Liver (tissue), 9 donors: Measurements from ENCODE around the gene BSPRY. TPM values are rescaled to one million over a fixed set of nuclear protein-coding genes. Genes with fewer than 3 reads are reported as not detected.

Source experiments
- DNase-seq: peaks from one replicate; pipeline ENCODE4 v3.0.0-alpha.2; 2017; ENCODE audit warnings: low spot score
- H3K27ac ChIP-seq, 2 donors: one replicate each; pipeline ENCODE4 v1.7.0; 2013; ENCODE audit warnings: inconsistent platforms in 2 of 2, low read length in 2 of 2, control low read depth in 1 of 2, low read depth in 1 of 2, mild to moderate bottlenecking in 1 of 2
- H3K27me3 ChIP-seq, 4 donors: one replicate each; pipeline versions ENCODE4 v1.6.1 to v1.7.0; 2013; ENCODE audit warnings: low read length in 3 of 4, inconsistent platforms in 1 of 4, mild to moderate bottlenecking in 1 of 4, moderate library complexity in 1 of 4; ENCODE audit not compliant: control insufficient read depth in 4 of 4, insufficient read depth in 4 of 4
- H3K36me3 ChIP-seq, 4 donors: one replicate each; pipeline versions ENCODE4 v1.6.1 to v1.7.0; 2013; ENCODE audit warnings: low read length in 3 of 4, mild to moderate bottlenecking in 3 of 4, low read depth in 1 of 4, moderate library complexity in 1 of 4; ENCODE audit not compliant: control insufficient read depth in 4 of 4, insufficient read depth in 3 of 4
- H3K4me1 ChIP-seq, 4 donors: one replicate each; pipeline versions ENCODE4 v1.6.1 to v1.7.0; 2013; ENCODE audit warnings: low read length in 3 of 4, mild to moderate bottlenecking in 3 of 4, moderate library complexity in 1 of 4; ENCODE audit not compliant: control insufficient read depth in 4 of 4, insufficient read depth in 4 of 4
- H3K4me3 ChIP-seq, 3 donors: one replicate each; pipeline versions ENCODE4 v1.6.1 to v1.7.0; 2013; ENCODE audit warnings: low read length in 3 of 3, control low read depth in 1 of 3, low read depth in 1 of 3, mild to moderate bottlenecking in 1 of 3
- H3K9ac ChIP-seq, 2 donors: one replicate each; pipeline ENCODE4 v1.7.0; 2013; ENCODE audit warnings: low read length in 2 of 2, mild to moderate bottlenecking in 2 of 2, moderate library complexity in 2 of 2, control low read depth in 1 of 2, low read depth in 1 of 2
- H3K9me3 ChIP-seq, 4 donors: one replicate each; pipeline versions ENCODE4 v1.6.1 to v1.7.0; 2013; ENCODE audit warnings: low read length in 3 of 4; ENCODE audit not compliant: control insufficient read depth in 4 of 4
- ATF3 ChIP-seq: IDR thresholded peaks from 2 replicates; pipeline ENCODE4 v1.6.1; 2016; ENCODE audit warnings: antibody characterized with exemption
- EGR1 ChIP-seq, 2 donors: IDR thresholded peaks; 2 replicates each; pipeline ENCODE4 v1.6.1; 2016 to 2018; ENCODE audit warnings: antibody characterized with exemption in 2 of 2, low read depth in 2 of 2
- FOXA1 ChIP-seq: IDR thresholded peaks from 2 replicates; pipeline ENCODE4 v1.6.1; 2016; ENCODE audit warnings: antibody characterized with exemption
- FOXA2 ChIP-seq: IDR thresholded peaks from 2 replicates; pipeline ENCODE4 v1.6.1; 2016; ENCODE audit warnings: antibody characterized with exemption
- GABPA ChIP-seq, 2 donors: IDR thresholded peaks in 1 of 2; conservative IDR thresholded peaks in 1 of 2; 2 replicates each; pipeline ENCODE4 v1.6.1; 2016; ENCODE audit warnings: antibody characterized with exemption in 2 of 2, mild to moderate bottlenecking in 1 of 2, moderate library complexity in 1 of 2
- HNF4A ChIP-seq, 2 donors: conservative IDR thresholded peaks; 2 replicates each; pipeline ENCODE4 v1.6.1; 2016; ENCODE audit warnings: antibody characterized with exemption in 2 of 2, mild to moderate bottlenecking in 2 of 2
- HNF4G ChIP-seq: IDR thresholded peaks from 2 replicates; pipeline ENCODE4 v1.6.1; 2016; ENCODE audit warnings: antibody characterized with exemption
- JUND ChIP-seq, 2 donors: IDR thresholded peaks; 2 replicates each; pipeline ENCODE4 v1.6.1; 2016; ENCODE audit warnings: antibody characterized with exemption in 2 of 2
- NR2F2 ChIP-seq: IDR thresholded peaks from 2 replicates; pipeline ENCODE4 v1.6.1; 2016; ENCODE audit warnings: antibody characterized with exemption
- RAD21 ChIP-seq, 2 donors: IDR thresholded peaks; 2 replicates each; pipeline ENCODE4 v1.6.1; 2016; ENCODE audit warnings: antibody characterized with exemption in 2 of 2, mild to moderate bottlenecking in 2 of 2
- RXRA ChIP-seq, 2 donors: IDR thresholded peaks; 2 replicates each; pipeline ENCODE4 v1.6.1; 2017 to 2018; ENCODE audit warnings: antibody characterized with exemption in 2 of 2, mild to moderate bottlenecking in 1 of 2
- SP1 ChIP-seq: IDR thresholded peaks from 2 replicates; pipeline ENCODE4 v1.6.1; 2018; ENCODE audit warnings: antibody characterized with exemption, mild to moderate bottlenecking
- TAF1 ChIP-seq: conservative IDR thresholded peaks from 2 replicates; pipeline ENCODE4 v1.6.1; 2016; ENCODE audit warnings: antibody characterized with exemption, mild to moderate bottlenecking
- YY1 ChIP-seq: IDR thresholded peaks from 2 replicates; pipeline ENCODE4 v1.6.1; 2016; ENCODE audit warnings: antibody characterized with exemption, mild to moderate bottlenecking
- WGBS: extraction: QIAGEN DNeasy Blood & Tissue Kit; methylation state at CpG from one replicate; pipeline ENCODE4 v1.1.7; 2013; 5-methylcytosine and 5-hydroxymethylcytosine counted together
- polyA plus RNA-seq, 2 donors: library from polyadenylated mRNA; stranded (reverse) in 1 of 2; unstranded in 1 of 2; fragments of 200-250 nt in 1 of 2; fragments of >200 nt in 1 of 2; fragmentation: Nextera tagmentation in 1 of 2; extraction: Ambion mirVana in 1 of 2; gene quantifications; one replicate each; pipeline versions ENCODE4 v1.2.1 to v1.2.3, GENCODE V29; 2013 to 2015
- total RNA-seq, 2 donors: library from RNA; depleted of rRNA; stranded (reverse); fragments of >200 nt; gene quantifications; one replicate each; pipeline ENCODE4 v1.2.3, GENCODE V29; 2014
- TF ChIP-seq, protein P1 (sequence below): IDR thresholded peaks from 2 replicates; pipeline ENCODE4 v1.6.1; 2016; ENCODE audit warnings: antibody characterized with exemption, mild to moderate bottlenecking
- TF ChIP-seq, protein P2 (sequence below): IDR thresholded peaks from 2 replicates; pipeline ENCODE4 v1.6.1; 2016; ENCODE audit warnings: antibody characterized with exemption
- TF ChIP-seq, protein P3 (sequence below): IDR thresholded peaks from 2 replicates; pipeline ENCODE4 v1.6.1; 2016; ENCODE audit warnings: antibody characterized with exemption
- TF ChIP-seq, protein P4 (sequence below): fragments of 150-350 bp; IDR thresholded peaks from 2 replicates; pipeline ENCODE4 v1.5.1; 2017; ENCODE audit warnings: improper control_type of control experiment, low read depth, low read length; ENCODE audit not compliant: missing input control
- donor health status: healthy.
- donor health status: healthy.
- donor health status: healthy.
- donor health status: healthy.
- donor health status: healthy.

BSPRY gene
- total and polyA plus RNA-seq, 4 donors = 0.31 to 2.3 (median 0.65) TPM

DNA sequence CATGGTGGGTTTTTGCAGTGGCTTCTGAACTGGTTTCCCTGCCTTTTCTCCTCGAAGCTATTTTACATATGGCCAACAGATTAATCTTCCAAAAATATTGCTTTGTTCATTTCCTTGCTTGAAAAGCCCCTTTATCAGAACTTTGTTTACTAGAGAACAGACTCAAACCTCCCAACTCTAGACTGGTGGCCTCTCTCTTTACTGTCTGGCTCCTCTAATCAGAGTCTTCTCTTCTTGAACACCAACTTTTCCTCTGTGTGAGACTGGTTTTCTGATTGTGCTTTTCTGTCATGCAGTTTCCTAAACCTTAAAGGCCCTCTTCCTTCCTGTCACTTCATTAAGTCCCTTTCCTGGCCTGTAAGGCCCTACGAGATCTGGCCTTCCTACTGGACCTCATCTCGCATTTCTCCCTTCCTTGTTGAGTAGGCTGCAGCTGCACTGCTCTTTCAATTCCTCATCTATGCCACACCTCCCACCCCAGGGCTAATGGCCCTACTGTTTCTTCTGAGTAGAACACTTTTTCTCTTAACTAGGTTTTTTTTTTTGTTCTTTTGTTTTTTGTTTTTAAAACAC is 66.9 kb downstream of the BSPRY start:
- Histone ChIP-seq H3K9me3 (no peaks in the 10 kb centered on the region), H3K27me3 (no peaks in the 10 kb centered on the region), H3K4me3 (no peak overlapping the region), H3K4me1 (peaks cover 0 to 8% (median 4%) of the 10 kb centered on the region in 4 donors), H3K9ac (no peak overlapping the region), H3K36me3 (no peaks in the 10 kb centered on the region), H3K27ac (no peak overlapping the region)
- no peak for DNase-seq
- no peak for TF ChIP-seq HNF4G
- TF ChIP-seq TAF1 = no peak
- no peak for TF ChIP-seq RXRA (IDR thresholded peaks at IDR 0.05)
- TF ChIP-seq ATF3 = no peak
- no peak for TF ChIP-seq YY1
- TF ChIP-seq, protein P1, sequence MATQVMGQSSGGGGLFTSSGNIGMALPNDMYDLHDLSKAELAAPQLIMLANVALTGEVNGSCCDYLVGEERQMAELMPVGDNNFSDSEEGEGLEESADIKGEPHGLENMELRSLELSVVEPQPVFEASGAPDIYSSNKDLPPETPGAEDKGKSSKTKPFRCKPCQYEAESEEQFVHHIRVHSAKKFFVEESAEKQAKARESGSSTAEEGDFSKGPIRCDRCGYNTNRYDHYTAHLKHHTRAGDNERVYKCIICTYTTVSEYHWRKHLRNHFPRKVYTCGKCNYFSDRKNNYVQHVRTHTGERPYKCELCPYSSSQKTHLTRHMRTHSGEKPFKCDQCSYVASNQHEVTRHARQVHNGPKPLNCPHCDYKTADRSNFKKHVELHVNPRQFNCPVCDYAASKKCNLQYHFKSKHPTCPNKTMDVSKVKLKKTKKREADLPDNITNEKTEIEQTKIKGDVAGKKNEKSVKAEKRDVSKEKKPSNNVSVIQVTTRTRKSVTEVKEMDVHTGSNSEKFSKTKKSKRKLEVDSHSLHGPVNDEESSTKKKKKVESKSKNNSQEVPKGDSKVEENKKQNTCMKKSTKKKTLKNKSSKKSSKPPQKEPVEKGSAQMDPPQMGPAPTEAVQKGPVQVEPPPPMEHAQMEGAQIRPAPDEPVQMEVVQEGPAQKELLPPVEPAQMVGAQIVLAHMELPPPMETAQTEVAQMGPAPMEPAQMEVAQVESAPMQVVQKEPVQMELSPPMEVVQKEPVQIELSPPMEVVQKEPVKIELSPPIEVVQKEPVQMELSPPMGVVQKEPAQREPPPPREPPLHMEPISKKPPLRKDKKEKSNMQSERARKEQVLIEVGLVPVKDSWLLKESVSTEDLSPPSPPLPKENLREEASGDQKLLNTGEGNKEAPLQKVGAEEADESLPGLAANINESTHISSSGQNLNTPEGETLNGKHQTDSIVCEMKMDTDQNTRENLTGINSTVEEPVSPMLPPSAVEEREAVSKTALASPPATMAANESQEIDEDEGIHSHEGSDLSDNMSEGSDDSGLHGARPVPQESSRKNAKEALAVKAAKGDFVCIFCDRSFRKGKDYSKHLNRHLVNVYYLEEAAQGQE = no peak
- no peak for TF ChIP-seq RAD21 (IDR thresholded peaks at IDR 0.05)
- no peak for TF ChIP-seq JUND (IDR thresholded peaks at IDR 0.05)
- no peak for TF ChIP-seq GABPA (IDR thresholded peaks at IDR 0.05 in 1 of 2, conservative IDR thresholded peaks at IDR 0.05 in 1 of 2)
- TF ChIP-seq, protein P2, sequence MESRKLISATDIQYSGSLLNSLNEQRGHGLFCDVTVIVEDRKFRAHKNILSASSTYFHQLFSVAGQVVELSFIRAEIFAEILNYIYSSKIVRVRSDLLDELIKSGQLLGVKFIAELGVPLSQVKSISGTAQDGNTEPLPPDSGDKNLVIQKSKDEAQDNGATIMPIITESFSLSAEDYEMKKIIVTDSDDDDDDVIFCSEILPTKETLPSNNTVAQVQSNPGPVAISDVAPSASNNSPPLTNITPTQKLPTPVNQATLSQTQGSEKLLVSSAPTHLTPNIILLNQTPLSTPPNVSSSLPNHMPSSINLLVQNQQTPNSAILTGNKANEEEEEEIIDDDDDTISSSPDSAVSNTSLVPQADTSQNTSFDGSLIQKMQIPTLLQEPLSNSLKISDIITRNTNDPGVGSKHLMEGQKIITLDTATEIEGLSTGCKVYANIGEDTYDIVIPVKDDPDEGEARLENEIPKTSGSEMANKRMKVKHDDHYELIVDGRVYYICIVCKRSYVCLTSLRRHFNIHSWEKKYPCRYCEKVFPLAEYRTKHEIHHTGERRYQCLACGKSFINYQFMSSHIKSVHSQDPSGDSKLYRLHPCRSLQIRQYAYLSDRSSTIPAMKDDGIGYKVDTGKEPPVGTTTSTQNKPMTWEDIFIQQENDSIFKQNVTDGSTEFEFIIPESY = no peak
- no peak for TF ChIP-seq FOXA2
- TF ChIP-seq SP1 = no peak
- no peak for TF ChIP-seq EGR1 (IDR thresholded peaks at IDR 0.05; ENCODE audit: low read depth in 2 of 2)
- TF ChIP-seq HNF4A (conservative IDR thresholded peaks at IDR 0.05) = no peak
- TF ChIP-seq FOXA1 = no peak
- TF ChIP-seq, protein P3, sequence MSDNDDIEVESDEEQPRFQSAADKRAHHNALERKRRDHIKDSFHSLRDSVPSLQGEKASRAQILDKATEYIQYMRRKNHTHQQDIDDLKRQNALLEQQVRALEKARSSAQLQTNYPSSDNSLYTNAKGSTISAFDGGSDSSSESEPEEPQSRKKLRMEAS = no peak
- TF ChIP-seq, protein P4, sequence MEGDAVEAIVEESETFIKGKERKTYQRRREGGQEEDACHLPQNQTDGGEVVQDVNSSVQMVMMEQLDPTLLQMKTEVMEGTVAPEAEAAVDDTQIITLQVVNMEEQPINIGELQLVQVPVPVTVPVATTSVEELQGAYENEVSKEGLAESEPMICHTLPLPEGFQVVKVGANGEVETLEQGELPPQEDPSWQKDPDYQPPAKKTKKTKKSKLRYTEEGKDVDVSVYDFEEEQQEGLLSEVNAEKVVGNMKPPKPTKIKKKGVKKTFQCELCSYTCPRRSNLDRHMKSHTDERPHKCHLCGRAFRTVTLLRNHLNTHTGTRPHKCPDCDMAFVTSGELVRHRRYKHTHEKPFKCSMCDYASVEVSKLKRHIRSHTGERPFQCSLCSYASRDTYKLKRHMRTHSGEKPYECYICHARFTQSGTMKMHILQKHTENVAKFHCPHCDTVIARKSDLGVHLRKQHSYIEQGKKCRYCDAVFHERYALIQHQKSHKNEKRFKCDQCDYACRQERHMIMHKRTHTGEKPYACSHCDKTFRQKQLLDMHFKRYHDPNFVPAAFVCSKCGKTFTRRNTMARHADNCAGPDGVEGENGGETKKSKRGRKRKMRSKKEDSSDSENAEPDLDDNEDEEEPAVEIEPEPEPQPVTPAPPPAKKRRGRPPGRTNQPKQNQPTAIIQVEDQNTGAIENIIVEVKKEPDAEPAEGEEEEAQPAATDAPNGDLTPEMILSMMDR = no peak
- TF ChIP-seq NR2F2 = no peak
- WGBS = 71% methylated on average over 3 of the region's 3 CpGs
